Fibroblast of villous mesenchyme (primary cell): ENCODE data around the gene GPR107. TPM values are rescaled to one million over a fixed set of nuclear protein-coding genes. Genes with fewer than 3 reads are reported as not detected.
"Not testable (repeated sequence)": the region's sequence is repeated elsewhere in the genome, so short reads cannot be mapped to it uniquely, and the experiment has no call there.

Source experiments
- DNase-seq: peaks from one replicate; pipeline ENCODE4 v3.0.0-alpha.2; 2010; ENCODE audit warnings: low read depth
- H3K4me3 ChIP-seq: 2 replicates; pipeline ENCODE4 v1.5.1; 2011; ENCODE audit warnings: low read depth, mild to moderate bottlenecking, low read length
- total RNA-seq: library from RNA; depleted of rRNA; stranded (reverse); fragments of >200 nt; gene quantifications from 2 replicates; pipeline ENCODE4 v1.2.3, GENCODE V29; 2012
- TF ChIP-seq, protein P1 (sequence below): IDR thresholded peaks from 2 replicates; pipeline ENCODE4 v1.5.1; 2012; ENCODE audit warnings: low read depth, mild to moderate bottlenecking, low read length; ENCODE audit not compliant: insufficient read depth

The GPR107 gene
- total RNA-seq, 1 donor = 38.0 TPM

DNA sequence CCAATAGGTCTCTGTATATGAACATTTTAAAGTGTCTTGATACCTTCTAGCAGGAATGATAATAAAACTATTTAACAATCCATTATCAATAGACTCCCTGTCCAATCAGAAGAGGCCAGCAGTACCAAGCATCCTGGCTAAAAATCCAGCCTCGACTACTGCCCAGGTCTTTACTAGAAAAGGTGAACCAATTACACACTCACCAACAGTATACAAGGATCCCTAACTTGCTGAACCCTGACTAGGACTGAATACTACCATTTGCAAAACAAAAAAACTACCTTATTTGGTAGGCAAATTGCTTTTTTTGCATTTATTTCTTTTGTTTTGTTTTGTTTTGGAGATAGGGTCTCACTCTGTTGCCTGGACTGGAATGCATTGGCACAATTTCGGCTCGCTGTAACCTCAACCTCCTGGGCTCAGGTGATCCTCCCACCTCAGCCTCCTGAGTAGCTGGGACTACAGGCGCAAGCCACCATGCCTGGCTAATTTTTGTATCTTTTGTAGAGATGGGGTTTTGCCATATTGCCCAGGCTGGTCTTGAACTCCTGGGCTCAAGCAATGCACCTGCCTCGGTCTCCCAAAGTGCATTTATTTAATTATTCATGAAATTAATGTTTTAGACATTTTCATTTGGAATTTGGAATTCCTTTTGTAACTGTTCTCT, 38.2 kb upstream of the GPR107 start:
- DNase-seq = no peak
- no peak overlapping the region for H3K4me3 ChIP-seq
- TF ChIP-seq, protein P1, sequence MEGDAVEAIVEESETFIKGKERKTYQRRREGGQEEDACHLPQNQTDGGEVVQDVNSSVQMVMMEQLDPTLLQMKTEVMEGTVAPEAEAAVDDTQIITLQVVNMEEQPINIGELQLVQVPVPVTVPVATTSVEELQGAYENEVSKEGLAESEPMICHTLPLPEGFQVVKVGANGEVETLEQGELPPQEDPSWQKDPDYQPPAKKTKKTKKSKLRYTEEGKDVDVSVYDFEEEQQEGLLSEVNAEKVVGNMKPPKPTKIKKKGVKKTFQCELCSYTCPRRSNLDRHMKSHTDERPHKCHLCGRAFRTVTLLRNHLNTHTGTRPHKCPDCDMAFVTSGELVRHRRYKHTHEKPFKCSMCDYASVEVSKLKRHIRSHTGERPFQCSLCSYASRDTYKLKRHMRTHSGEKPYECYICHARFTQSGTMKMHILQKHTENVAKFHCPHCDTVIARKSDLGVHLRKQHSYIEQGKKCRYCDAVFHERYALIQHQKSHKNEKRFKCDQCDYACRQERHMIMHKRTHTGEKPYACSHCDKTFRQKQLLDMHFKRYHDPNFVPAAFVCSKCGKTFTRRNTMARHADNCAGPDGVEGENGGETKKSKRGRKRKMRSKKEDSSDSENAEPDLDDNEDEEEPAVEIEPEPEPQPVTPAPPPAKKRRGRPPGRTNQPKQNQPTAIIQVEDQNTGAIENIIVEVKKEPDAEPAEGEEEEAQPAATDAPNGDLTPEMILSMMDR = no peak

DNA sequence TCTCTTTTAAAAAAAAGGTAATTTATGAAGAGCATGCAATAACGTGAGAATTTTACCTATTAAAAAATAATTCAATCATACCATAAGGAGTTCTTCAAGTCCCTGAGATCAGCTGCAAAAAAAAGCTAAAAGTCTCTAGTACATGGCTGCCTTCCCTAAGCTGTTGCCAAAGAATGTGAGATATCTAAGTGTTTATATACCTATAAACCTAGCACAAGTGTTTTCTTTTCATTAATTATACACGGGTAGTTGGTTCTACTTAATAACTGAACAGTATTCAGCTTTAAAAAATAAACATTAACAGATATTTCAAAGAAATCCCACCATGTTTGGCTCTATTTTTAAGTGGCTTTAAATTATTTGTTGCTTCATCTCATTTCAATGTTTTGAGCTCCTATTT, 36.6 kb upstream of the GPR107 start:
- no peak overlapping the region for H3K4me3 ChIP-seq
- TF ChIP-seq, protein P1 = no peak
- DNase-seq = peak; percentile 49

DNA sequence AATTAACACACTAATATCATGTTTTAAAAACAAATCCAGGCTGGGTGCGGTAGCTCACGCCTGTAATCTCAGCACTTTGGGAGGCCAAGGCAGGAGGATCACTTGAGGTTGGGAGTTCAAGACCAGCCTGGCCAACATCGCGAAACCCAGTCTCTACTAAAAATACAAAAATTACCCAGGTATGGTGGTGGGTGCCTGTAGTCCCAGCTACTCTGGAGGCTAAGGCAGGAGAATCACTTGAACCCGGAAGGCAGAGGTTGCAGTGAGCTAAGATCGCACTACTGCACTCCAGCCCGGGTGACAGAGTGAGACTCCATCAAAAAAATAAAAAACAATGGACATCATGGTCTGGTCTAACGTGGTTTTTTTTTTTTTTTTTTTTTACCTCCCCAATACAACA, 36.2 kb upstream of the GPR107 start:
- DNase-seq = not testable (repeated sequence)

DNA sequence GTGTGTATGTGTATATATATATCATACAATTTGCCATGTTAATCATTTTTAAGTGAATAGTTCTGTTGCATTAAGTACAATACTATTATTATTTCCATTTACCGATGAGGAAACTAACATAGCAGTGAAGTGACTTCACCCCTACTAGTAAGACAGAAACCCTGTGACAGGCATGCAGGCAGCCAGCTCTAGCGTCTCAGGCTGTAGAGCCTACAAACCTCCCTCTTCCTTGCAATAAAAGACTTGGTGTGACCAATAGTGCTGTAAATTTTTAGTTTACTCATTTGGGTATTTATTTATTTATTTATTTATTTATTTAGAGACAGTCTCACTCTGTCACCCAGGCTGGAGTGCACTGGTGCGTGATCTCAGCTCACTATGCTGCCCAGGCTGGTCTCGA, 35.4 kb upstream of the GPR107 start:
- DNase-seq = no peak

More for the DNA sequence above, 36.2 kb upstream of the GPR107 start:
- H3K4me3 ChIP-seq = not testable (repeated sequence)

DNA sequence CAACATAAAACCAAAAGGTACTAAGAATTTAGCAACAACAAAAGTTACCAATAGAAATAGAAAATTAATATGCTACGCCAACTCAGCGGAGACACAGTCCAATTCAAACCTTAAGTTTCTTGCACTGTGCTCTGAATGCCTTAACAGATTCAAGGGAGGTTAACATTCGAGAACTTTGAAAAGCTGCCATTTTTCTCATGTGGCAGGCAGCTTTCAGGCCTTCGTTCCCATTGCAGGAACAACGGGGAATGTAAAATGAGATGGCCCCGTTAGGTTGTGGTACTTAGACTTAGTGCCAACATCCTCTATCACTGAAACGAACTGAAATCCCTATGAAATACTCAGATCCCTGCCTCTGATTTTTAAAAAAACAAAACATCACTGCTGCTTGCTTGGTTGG, 33.1 kb upstream of the GPR107 start:
- TF ChIP-seq, protein P1 = no peak
- no peak for DNase-seq
- no peak overlapping the region for H3K4me3 ChIP-seq

More for the DNA sequence above, 35.4 kb upstream of the GPR107 start:
- H3K4me3 ChIP-seq = no peak overlapping the region
- TF ChIP-seq, protein P1 = no peak

DNA sequence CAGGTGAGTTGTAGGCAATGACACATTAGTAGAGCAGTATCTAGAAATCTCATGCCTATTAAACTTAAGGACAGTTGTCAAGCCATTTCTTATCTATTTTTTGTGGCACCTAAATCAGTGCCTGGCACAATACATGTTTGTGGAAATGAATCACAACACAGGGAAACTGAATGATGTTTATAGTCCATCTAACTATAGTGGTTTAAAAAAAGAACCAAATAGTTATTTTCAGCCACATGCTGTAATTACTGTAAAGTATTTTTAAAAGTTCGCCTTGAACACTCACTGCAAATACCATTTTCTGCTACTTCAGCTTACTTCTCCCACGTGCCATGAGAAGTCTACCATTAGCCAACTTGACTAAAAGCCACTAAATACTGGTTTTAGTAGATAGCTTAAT, 32.6 kb upstream of the GPR107 start:
- no peak for DNase-seq

DNA sequence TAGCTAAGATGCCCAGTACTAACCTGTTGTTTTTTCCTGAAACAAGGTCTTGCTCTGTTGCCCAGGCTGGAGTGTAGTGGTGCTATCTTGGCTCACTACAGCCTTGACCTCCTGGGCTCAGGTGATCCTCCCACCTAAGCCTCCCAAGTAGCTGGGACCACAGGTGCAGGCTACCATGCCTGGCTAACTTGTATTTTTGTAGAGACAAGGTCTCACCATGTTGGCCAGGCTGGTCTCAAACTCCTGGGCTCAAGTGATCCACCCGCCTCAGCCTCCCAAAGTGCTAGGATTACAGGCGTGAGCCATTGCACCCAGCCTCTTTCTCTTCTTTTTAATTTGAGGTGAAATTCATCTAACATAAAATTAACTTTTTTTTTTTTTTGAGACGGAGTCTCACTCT, 31.9 kb upstream of the GPR107 start:
- not testable (repeated sequence) for H3K4me3 ChIP-seq, DNase-seq

More for the DNA sequence above, 32.6 kb upstream of the GPR107 start:
- TF ChIP-seq, protein P1 = no peak
- H3K4me3 ChIP-seq = no peak overlapping the region

DNA sequence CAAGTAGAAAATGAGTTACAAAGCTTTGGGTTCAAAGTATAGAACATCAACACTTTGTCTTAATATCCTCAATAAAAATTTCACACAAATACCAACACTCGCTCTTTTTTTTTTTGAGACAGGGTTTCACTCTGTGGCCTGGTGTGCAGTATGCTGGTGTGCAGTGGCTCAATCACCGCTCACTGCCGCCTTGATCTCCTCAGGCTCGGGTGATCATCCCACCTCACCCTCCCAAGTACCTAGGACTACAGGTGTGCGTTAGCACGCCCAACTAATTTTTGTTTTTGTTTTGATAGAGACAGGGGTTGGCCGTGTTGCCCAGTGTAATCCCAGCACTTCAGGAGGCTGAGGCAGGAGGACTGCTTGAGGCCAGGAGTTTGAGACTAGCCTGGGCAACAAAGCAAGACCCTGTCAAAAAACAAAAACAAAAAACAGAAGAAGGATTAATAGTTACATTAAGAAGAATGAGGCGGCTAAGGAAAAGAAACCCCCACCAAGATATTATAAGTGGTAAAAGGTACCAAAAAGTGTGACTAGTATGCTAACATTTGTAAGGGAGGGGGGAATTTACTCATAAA, 31.1 kb upstream of the GPR107 start:
- H3K4me3 ChIP-seq = no peak overlapping the region
- DNase-seq = no peak
- TF ChIP-seq, protein P1 = no peak
